ENCODE data around the gene IQGAP1. TPM values are rescaled to one million over a fixed set of nuclear protein-coding genes. Genes with fewer than 3 reads are reported as not detected.

Gene IQGAP1
- polyA plus RNA-seq, 1 donor (not counting 4 experiments of a cell fraction or from before 2014, with no cell fraction given) = 310 TPM

GRCh38 chr15:90343302-90343790 is 44.7 kb upstream of the IQGAP1 start:
- no peaks in the 10 kb centered on the region for H3K9me3 ChIP-seq (ENCODE audit: control insufficient read depth, low read depth, low read length)
- no peak overlapping the region for H3K4me2 ChIP-seq (ENCODE audit: control insufficient read depth, extremely low read depth, insufficient read depth, low read depth, low read length)
- no peak overlapping the region for H2AFZ ChIP-seq (ENCODE audit: control insufficient read depth, low read length)
- H3K79me2 ChIP-seq (ENCODE audit: control insufficient read depth, insufficient read depth, low read length) = no peaks in the 10 kb centered on the region
- no peaks in the 10 kb centered on the region for H3K9me1 ChIP-seq (ENCODE audit: control insufficient read depth, extremely low read depth, insufficient read depth, low read length)
- no peaks in the 10 kb centered on the region for H4K20me1 ChIP-seq (ENCODE audit: control insufficient read depth, extremely low read depth, insufficient read depth, low read length)
- TF ChIP-seq CTCF (optimal IDR thresholded peaks at IDR 0.05 in 1 of 3, IDR thresholded peaks at IDR 0.05 in 1 of 3, conservative IDR thresholded peaks at IDR 0.05 in 1 of 3; ENCODE audit: extremely low read depth in 1 of 3, insufficient read depth in 2 of 3, low read length in 3 of 3) (no peak), EZH2 (IDR thresholded peaks at IDR 0.05; ENCODE audit: low read length) (no peak)
- H3K4me1 ChIP-seq (ENCODE audit: control insufficient read depth, extremely low read depth, insufficient read depth, low read length) = peaks cover 16% of the 10 kb centered on the region
- H3K4me3 ChIP-seq (ENCODE audit: control insufficient read depth in 2 of 3, extremely low read depth in 1 of 3, insufficient read depth in 2 of 3, low read depth in 1 of 3, low read length in 3 of 3) = no peak overlapping the region
- no peak overlapping the region for H3K9ac ChIP-seq (ENCODE audit: control insufficient read depth, extremely low read depth, insufficient read depth, low read length)
- dilution Hi-C loops (cut with MboI; ENCODE audit: extremely low pct_ligation_motif_present, low sequenced_read_pairs) = no loop called here
- FAIRE-seq = peak; percentile 23
- no peaks in the 10 kb centered on the region for H3K27me3 ChIP-seq (ENCODE audit: control insufficient read depth, extremely low read depth, insufficient read depth, low read length)
- DNase-seq (ENCODE audit: low read depth, low spot score) = no peak
- H3K36me3 ChIP-seq (ENCODE audit: control insufficient read depth in 2 of 2, extremely low read depth in 1 of 2, insufficient read depth in 2 of 2, low read length in 2 of 2) = no peaks in the 10 kb centered on the region
- no peak overlapping the region for H3K27ac ChIP-seq (ENCODE audit: control insufficient read depth, insufficient read depth, low read length)

- H3K9ac ChIP-seq (ENCODE audit: control insufficient read depth, extremely low read depth, insufficient read depth, low read length) = no peak overlapping the region
- TF ChIP-seq CTCF (optimal IDR thresholded peaks at IDR 0.05 in 1 of 3, IDR thresholded peaks at IDR 0.05 in 1 of 3, conservative IDR thresholded peaks at IDR 0.05 in 1 of 3; ENCODE audit: extremely low read depth in 1 of 3, insufficient read depth in 2 of 3, low read length in 3 of 3) = no peak
- no peaks in the 10 kb centered on the region for H4K20me1 ChIP-seq (ENCODE audit: control insufficient read depth, extremely low read depth, insufficient read depth, low read length)
- FAIRE-seq (no peak), DNase-seq (ENCODE audit: low read depth, low spot score) (no peak)
- no peaks in the 10 kb centered on the region for H3K27me3 ChIP-seq (ENCODE audit: control insufficient read depth, extremely low read depth, insufficient read depth, low read length)
- dilution Hi-C loops (cut with MboI; ENCODE audit: extremely low pct_ligation_motif_present, low sequenced_read_pairs) = no loop called here
- H3K9me1 ChIP-seq (ENCODE audit: control insufficient read depth, extremely low read depth, insufficient read depth, low read length) = no peaks in the 10 kb centered on the region
- H3K4me3 ChIP-seq (ENCODE audit: control insufficient read depth in 2 of 3, extremely low read depth in 1 of 3, insufficient read depth in 2 of 3, low read depth in 1 of 3, low read length in 3 of 3) = no peak overlapping the region
- no peaks in the 10 kb centered on the region for H3K79me2 ChIP-seq (ENCODE audit: control insufficient read depth, insufficient read depth, low read length)
- no peaks in the 10 kb centered on the region for H3K9me3 ChIP-seq (ENCODE audit: control insufficient read depth, low read depth, low read length)
- no peak overlapping the region for H2AFZ ChIP-seq (ENCODE audit: control insufficient read depth, low read length)
- H3K27ac ChIP-seq (ENCODE audit: control insufficient read depth, insufficient read depth, low read length) = no peak overlapping the region
- peaks cover 20% of the 10 kb centered on the region for H3K4me1 ChIP-seq (ENCODE audit: control insufficient read depth, extremely low read depth, insufficient read depth, low read length)
- no peaks in the 10 kb centered on the region for H3K36me3 ChIP-seq (ENCODE audit: control insufficient read depth in 2 of 2, extremely low read depth in 1 of 2, insufficient read depth in 2 of 2, low read length in 2 of 2)
- no peak overlapping the region for H3K4me2 ChIP-seq (ENCODE audit: control insufficient read depth, extremely low read depth, insufficient read depth, low read depth, low read length)
Observed at GRCh38 chr15:90344662-90345061, 43.4 kb upstream of the IQGAP1 start.
